BJ (cell line): Measurements from ENCODE around the gene PLEKHA7. TPM values are rescaled to one million over a fixed set of nuclear protein-coding genes. Genes with fewer than 3 reads are reported as not detected.

ENCODE experiments used
- CTCF ChIA-PET: fragments of 350-600 bp; formaldehyde crosslinking; extraction: SDS; loops from one replicate; lab custom pipeline; 2021; ENCODE audit warnings: antibody characterized with exemption, inconsistent platforms; lab: Yijun Ruan, JAX
- POLR2A ChIA-PET: fragments of 300-600 bp; sonication (Branson Sonifier 250); formaldehyde crosslinking; extraction: SDS; loops from one replicate; lab custom pipeline; 2021; ENCODE audit warnings: antibody characterized with exemption; lab: Charles Lee
- DNase-seq: peaks from one replicate; pipeline ENCODE4 v3.0.0-alpha.2; 2011; ENCODE audit warnings: low read depth
- H3K27me3 ChIP-seq: 2 replicates; pipeline ENCODE4 v1.6.0; 2011; ENCODE audit warnings: low read length; ENCODE audit not compliant: control insufficient read depth, insufficient read depth
- H3K36me3 ChIP-seq: 2 replicates; pipeline ENCODE4 v1.5.1; 2011; ENCODE audit warnings: low read length; ENCODE audit not compliant: control insufficient read depth, insufficient read depth
- H3K4me3 ChIP-seq: 2 replicates; pipeline ENCODE4 v1.5.1; 2011; ENCODE audit warnings: low read depth, mild to moderate bottlenecking, control low read depth, low read length
- polyA plus RNA-seq: library from polyadenylated mRNA; depleted of rRNA; stranded (reverse); fragments of >200 nt; gene quantifications from 2 replicates; pipeline ENCODE4 v1.2.3, GENCODE V29; 2011
- TF ChIP-seq, protein P1 (sequence below): IDR thresholded peaks from 2 replicates; pipeline ENCODE4 v1.5.1; 2011; ENCODE audit warnings: low read depth, mild to moderate bottlenecking, control low read depth, inconsistent platforms, low read length, moderate library complexity; ENCODE audit not compliant: insufficient read depth

Gene PLEKHA7
- polyA plus RNA-seq, 1 experiment = 0.04 TPM

DNA sequence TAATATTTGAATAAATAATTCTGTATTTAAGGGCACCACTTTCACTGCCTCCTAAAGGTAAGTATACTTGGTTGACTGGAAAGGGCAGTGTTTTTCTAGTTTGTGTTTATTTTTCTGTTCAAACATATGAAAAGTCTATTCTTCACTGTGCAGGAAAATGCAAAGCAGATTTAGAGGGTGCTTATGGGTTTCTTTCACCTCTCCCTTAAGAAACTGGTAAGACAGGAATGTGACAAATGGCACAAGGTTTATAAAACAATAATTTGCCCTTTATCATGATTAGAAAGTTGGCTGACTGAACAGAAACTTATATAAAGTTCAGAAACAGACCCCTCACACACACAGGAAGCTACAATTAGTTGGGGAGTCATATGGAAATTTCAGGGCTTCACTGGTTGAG, 60.6 kb downstream of the PLEKHA7 start:
- Histone ChIP-seq H3K27me3 (peaks cover 2% of the 10 kb centered on the region; the same call in 1 of the 2 replicates), H3K36me3 (no peaks in the 10 kb centered on the region), H3K4me3 (no peak overlapping the region)
- ChIA-PET CTCF (interaction anchor here (1.4 kb wide), 1 partner anchor 16 kb away, joined by 3 read pairs; no protein-coding TSS in a partner anchor), POLR2A (no interaction called here)
- TF ChIP-seq, protein P1, sequence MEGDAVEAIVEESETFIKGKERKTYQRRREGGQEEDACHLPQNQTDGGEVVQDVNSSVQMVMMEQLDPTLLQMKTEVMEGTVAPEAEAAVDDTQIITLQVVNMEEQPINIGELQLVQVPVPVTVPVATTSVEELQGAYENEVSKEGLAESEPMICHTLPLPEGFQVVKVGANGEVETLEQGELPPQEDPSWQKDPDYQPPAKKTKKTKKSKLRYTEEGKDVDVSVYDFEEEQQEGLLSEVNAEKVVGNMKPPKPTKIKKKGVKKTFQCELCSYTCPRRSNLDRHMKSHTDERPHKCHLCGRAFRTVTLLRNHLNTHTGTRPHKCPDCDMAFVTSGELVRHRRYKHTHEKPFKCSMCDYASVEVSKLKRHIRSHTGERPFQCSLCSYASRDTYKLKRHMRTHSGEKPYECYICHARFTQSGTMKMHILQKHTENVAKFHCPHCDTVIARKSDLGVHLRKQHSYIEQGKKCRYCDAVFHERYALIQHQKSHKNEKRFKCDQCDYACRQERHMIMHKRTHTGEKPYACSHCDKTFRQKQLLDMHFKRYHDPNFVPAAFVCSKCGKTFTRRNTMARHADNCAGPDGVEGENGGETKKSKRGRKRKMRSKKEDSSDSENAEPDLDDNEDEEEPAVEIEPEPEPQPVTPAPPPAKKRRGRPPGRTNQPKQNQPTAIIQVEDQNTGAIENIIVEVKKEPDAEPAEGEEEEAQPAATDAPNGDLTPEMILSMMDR = no peak
- DNase-seq = no peak

GRCh38 chr11:16946477-16947282, 67.5 kb downstream of the PLEKHA7 start:
- DNase-seq = no peak
- TF ChIP-seq, protein P1 = no peak
- H3K36me3 ChIP-seq = no peaks in the 10 kb centered on the region
- POLR2A ChIA-PET = no interaction called here
- CTCF ChIA-PET = interaction anchor here (1.0 kb wide), 1 partner anchor 117 kb away, joined by 5 read pairs; no protein-coding TSS in a partner anchor
- no peak overlapping the region for H3K4me3 ChIP-seq
- peaks cover 5% of the 10 kb centered on the region; the same call in 1 of the 2 replicates for H3K27me3 ChIP-seq

DNA sequence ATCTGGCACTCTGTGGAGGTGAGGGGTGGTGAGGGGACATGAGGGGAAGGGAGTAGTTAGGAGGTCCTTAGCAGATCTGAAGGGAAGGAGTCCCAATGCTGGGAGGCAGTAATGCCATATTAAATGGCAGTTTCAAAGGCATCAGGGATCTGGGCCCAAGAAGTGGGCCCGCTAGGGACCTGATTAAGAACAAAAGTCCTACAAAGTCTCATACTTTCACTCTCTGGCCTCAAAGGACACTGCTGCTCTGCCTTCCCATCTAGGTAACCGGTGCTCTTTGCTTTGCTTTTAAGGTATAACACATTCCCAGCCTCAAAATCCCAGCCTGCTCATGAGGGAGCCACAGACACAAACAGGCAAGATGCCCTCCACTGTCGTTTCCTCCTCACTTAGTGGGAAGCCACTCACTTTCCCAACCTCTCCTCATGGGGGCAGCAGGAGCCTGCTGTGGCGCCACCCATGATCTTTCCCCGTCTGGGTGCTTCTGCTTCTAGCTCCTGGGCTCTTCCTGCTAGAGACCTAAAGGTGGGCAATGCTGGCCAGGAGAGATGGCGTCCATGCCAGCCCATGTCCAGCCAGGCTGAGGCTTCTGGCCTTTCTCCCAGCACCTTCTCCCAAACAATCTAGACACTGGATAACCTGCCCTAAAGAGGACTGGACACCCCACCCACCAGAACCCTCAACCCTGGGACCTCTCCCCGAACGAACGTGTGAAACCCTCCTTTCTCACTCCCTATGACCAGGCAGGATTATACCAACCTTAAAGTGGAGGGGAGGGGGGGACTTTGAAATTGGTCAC, 68.3 kb downstream of the PLEKHA7 start:
- POLR2A ChIA-PET = no interaction called here
- no peaks in the 10 kb centered on the region for H3K36me3 ChIP-seq

GRCh38 chr11:16942911-16943310, 71.3 kb downstream of the PLEKHA7 start:
- POLR2A ChIA-PET = no interaction called here
- TF ChIP-seq, protein P1 = no peak
- Histone ChIP-seq H3K36me3 (no peaks in the 10 kb centered on the region), H3K27me3 (0 out of 2 replicates have a peak, but pooled peaks cover 1% of the 10 kb centered on the region), H3K4me3 (no peak overlapping the region)
- DNase-seq = no peak
- CTCF ChIA-PET = no interaction called here

More for the DNA sequence above, 68.3 kb downstream of the PLEKHA7 start:
- Histone ChIP-seq H3K4me3 (no peak overlapping the region), H3K27me3 (peaks cover 5% of the 10 kb centered on the region; the same call in 1 of the 2 replicates)
- CTCF ChIA-PET = interaction anchor here (0.6 to 1.5 kb wide), 3 partner anchors 118 to 416 kb away, joined by 3 to 5 read pairs (median 4); no protein-coding TSS in a partner anchor
- DNase-seq = no peak
- TF ChIP-seq, protein P1 = peak; percentile 67

- ChIA-PET POLR2A (no interaction called here), CTCF (no interaction called here)
- TF ChIP-seq, protein P1 = no peak
- DNase-seq = no peak
- 0 out of 2 replicates have a peak, but pooled peaks cover 1% of the 10 kb centered on the region for H3K27me3 ChIP-seq
- H3K4me3 ChIP-seq = no peak overlapping the region
- no peaks in the 10 kb centered on the region for H3K36me3 ChIP-seq
These were observed 71.9 kb downstream of the PLEKHA7 start for GRCh38 chr11:16942342-16942741.
